ENCODE data around the gene PPP2R2C.

Gene PPP2R2C

GRCh38 chr4:6339818-6340445, 132.5 kb downstream of the PPP2R2C start:
- DNase-seq = no peak

GRCh38 chr4:6338951-6339817, 133.2 kb downstream of the PPP2R2C start:
- no peak for DNase-seq

DNA sequence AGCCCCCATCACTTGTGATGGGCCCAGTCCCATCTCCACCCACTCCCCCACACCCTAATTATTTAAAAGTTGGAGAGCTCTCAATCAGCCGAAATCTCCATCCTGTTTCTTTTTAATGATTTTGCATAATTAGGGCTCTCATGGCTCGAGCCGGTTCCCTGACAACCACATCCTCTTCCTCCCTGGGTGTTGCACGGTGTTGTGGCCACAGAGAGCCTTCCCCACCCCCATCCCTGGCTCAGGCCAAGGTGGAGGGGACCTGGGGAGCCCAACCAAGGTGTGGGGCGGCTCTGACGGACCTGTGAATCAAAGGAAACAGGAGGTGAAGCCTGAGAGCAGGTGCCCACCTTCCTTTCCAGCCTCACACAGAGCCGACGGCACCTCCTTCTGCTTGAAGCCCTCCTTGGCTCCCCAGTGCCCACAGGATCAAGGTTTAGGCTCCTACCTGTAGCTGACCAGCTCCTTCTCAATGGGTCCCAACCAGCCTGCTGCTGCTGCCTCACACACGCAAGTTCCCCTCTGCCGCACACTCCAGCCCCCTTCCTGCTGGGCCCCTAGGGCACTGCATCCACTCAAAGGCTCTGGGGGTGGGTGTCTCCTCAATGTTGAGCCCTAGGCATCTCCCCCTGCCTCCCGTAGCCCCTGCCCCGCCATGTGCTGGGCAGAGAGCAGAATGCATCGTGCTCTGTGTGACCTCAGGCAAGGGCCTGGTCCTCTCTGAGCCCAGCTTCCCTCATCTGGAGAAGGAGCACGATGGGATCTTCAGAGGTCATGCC, 134.1 kb downstream of the PPP2R2C start:
- DNase-seq = no peak

GRCh38 chr4:6337331-6337935, 135.0 kb downstream of the PPP2R2C start:
- no peak for DNase-seq

DNA sequence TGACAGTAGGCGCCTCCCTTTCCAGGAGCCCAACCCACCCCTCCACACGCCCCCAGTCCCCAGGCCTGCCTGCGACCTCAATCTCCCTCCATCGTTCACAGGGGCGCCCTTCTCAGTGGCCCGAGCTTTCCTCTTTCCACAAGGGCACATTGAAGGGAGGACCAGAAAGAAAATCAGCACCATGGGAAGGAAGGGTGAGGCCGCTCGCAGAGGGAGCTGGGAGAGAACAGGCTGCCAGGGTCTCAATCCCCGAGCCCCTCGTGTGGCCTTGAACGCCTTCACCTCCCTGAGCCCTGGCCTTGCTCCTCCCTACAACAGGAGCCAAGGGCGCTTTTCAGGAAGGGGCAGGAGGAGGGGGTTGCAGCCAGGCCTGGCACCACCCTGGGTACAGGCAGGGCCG, 136.2 kb downstream of the PPP2R2C start:
- DNase-seq = no peak

GRCh38 chr4:6335040-6335590, 137.3 kb downstream of the PPP2R2C start:
- no peak for DNase-seq

- peak; percentile 16 for DNase-seq
Measured at GRCh38 chr4:6334203-6334887, 138.1 kb downstream of the PPP2R2C start.

GRCh38 chr4:6333301-6334202, 138.9 kb downstream of the PPP2R2C start:
- DNase-seq = peak; percentile 1

DNA sequence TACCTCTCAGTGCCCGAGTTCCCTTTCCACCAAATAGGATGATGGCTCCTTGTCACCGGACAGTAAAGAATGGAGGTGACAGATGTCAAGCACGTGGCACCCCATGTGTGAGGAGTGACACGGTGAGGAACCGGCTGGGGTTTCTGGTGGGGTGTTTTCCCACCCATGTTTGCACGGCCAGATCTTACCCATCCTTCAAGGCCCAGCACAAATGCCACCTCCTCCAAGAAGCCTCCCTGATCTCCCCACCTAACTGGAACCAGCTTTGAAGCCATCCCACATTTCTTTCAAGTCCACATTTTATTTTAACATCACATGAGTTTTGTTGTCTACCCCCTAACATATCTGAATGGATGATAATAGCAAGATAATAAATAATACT, 139.8 kb downstream of the PPP2R2C start:
- DNase-seq = no peak

DNA sequence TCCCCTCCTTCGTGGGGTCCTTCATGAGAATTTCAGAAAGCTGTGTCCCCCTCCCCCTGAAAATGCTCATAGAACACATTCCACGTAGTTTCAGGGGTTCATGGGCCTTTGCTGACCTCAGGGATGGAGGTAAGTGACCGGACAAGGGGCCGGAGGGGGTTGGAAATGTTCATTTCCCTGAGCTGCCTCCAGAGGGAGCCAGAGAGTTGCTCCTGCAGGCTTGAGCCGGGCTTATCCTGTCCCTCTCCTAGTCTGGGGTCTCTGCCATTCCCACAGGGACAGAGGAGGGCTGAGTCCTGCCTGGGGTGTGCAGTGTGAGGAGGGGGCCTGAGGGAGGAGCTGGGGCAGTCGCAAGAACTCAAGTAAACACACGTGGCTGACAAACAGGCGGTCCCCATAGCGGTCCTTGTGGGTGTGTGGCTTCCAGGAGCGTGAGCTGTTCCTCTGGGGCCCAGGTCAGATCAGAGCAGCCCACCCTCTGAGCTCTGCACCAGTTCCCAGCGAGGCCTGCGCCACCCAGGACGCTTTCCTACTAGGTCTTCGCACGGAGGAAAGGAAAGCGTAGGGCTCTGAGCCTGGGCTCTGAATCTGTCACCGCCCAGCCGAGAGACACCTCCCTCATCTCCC, 140.3 kb downstream of the PPP2R2C start:
- no peak for DNase-seq

GRCh38 chr4:6331468-6331867, 140.9 kb downstream of the PPP2R2C start:
- DNase-seq = no peak

- DNase-seq = no peak
Measured at GRCh38 chr4:6331018-6331417, 141.4 kb downstream of the PPP2R2C start.

GRCh38 chr4:6330384-6330767, 142.0 kb downstream of the PPP2R2C start:
- DNase-seq = no peak

DNA sequence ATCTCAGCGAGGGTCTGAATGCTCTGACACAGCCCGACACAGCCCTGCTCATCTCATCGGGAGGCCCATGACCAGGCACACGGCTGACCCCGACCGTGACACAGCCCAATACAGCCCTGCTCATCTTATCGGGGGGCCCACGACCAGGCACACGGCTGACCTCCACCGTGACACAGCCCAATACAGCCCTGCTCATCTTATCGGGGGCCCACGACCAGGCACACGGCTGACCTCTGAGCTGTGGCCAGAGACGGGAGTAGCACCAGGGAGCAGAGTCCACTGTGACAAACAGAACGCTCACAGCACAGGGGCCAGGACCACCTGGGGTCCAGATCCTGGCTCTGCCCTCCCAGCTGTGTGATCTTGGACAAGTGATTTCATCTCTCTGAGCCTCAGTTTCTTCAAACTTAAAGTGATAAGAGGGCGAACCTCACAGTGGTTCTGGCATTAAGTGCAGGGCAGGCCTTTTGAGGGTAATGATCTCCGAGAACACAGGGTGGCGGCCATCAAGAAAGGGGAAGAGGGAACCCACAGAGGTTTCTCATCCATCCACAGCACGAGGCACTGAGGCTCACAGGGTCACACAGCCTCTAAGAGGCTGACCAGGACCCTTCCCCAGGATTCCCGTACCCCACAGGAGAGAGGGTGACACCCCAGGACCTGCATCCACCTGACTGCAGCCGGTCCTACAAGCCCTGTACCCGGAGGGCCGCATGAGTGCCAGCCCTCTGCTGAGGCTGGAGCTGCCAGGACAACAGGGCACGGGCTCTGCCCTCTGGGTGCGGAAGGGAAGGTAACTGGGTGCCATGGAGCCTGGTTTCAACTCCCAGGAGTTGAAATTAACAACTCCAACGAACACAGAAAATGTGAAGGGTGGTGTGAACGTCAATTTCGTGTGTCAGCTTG, 142.7 kb downstream of the PPP2R2C start:
- DNase-seq = no peak

DNA sequence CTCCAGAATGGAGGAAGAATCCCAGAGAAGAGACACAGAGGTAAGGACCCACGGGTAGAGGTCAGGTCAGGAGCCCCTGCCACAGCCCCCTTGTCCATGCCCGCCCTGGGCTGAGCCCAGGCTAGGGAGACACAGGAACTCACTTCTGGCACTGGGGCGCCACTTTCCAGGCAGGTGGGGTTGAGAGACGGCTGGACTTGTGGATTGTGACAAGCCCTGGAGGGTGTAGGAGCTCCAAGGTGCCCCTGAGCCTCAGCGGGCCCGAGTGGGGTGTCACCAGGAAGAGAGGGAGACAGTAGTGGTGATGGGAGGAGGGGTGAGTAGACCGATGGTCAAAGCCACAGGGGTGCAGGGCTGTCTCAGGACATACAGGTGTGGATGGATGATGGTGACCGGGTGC, 143.9 kb downstream of the PPP2R2C start:
- no peak for DNase-seq

GRCh38 chr4:6327220-6327917, 145.0 kb downstream of the PPP2R2C start:
- DNase-seq = peak; percentile 4

DNA sequence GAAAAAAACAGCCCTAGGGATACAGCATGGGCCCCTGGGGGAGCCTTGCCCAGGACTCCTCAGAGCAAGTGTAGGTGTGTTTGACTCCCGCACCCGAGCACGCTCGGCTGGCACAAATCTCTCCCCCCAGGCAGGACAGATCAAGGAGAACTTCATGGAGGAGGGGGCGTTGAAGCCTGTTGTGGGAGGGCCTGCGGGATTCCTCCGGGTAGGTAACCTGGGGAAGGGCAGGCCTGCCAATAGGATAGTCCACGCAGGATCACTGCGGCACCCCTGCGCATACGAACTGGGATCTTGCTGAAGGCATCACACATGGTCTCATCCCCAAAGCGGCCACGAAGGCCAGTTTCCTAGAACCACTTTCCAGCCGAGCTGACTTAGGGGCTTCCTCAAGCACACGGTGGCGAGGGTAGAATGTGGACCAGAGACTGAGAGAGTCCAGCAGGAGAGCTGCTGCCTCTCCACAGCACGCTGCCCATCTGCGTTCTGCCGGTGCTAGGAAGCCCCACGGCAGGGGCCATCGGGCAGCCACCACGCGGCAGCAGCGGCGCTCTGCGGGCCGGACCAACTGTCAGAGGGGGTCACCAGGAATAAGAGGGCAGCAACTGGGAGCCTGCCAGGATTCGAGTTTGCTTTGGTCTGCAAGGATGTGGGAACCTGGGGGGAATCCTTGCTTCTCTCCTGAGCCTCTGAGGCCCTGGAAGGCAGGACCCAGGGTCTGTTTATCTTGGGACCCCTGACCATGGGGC, 145.9 kb downstream of the PPP2R2C start:
- no peak for DNase-seq

DNA sequence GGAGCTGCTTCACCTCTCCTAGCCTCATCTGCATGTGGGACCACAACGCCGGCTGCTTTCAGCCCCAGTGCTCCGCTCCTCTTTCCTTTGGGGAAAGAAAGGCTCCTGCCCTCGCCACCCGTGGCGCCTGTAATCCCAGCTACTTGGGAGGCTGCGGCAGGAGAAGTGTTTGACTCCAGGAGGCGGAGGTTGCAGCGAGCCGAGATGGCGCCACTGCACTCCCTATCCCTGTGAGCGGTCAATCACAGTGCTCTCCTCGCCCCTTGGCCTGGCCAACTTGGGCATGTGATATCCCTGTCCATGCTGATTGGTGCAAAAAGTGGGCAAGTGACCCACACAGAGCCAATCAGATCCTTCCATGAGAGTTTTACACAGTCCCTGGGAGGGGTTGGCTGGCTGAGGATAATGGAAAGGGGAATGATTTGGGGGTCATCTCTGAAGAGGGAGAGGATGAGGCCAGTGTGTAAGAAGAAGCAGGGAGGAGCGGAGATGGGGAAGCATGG, 146.6 kb downstream of the PPP2R2C start:
- no peak for DNase-seq
